HG02840 (cell line): ENCODE data around the gene KIRREL3.

Experiments used
- ATAC-seq: cut with Tn5 transposase; IDR thresholded peaks from one replicate; pipeline ENCODE4 v1.9.1; 2021; ENCODE audit warnings: mild to moderate bottlenecking, moderate library complexity, moderate number of reproducible peaks; ENCODE audit not compliant: unreplicated experiment, low FRiP score

Gene KIRREL3

DNA sequence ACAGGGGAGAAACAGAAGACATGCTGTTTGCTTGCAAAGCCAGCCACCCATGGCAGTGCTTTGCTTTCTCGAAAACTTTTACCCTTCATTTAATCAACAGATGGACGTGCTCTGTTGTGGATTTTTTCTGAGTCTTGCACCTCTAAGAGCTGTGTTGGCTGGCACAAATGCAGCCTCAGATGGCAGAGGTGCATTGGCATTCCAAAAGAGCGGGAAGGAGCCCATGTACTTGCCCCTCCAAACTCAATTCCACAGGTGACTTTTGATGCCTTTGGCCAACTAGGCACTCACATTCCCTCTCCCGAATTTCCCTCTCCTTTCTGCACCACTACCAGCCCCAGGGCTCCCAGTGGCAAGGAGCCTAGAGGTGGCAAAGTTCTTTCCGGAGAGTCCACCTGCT lies 1.2 kb downstream of the KIRREL3 start:
- no peak for ATAC-seq

DNA sequence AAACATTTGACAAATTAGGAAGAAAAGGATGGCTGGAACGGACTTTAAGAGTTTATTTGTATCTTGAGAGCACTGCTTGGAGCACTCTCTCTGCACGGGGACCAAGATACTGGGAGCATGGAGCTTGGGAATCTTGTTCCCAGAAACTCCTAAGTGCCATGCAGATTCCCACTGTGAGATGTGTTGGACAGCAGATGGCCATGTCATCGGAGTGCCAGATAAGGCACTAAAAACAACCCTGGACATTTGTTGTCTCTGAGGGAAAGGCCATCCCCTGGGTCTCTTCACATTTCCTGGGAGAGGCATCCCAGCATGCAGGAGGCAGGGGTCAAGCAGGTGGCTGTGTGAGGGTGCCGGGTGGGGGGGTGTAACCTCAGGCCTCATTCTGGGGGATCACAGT lies 2.9 kb downstream of the KIRREL3 start:
- ATAC-seq = no peak

DNA sequence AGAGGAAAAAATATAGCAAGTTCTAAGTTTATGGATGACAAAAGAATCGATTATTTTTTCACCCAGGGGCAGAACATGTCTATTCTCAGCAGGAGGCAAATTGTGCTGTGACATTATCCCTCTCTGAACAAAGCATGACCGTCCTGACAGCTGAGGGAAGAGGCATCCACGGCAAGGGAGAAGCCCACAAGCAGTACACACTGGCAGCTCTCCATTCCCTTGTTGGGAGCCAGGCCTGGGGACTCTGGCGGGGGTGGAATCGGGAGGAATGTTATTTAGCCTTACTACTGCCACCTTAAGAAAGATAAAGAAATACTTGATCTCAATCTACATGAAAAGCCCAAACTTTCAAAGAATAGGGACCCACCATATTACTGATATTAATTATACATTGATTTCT lies 3.4 kb downstream of the KIRREL3 start:
- ATAC-seq = no peak

DNA sequence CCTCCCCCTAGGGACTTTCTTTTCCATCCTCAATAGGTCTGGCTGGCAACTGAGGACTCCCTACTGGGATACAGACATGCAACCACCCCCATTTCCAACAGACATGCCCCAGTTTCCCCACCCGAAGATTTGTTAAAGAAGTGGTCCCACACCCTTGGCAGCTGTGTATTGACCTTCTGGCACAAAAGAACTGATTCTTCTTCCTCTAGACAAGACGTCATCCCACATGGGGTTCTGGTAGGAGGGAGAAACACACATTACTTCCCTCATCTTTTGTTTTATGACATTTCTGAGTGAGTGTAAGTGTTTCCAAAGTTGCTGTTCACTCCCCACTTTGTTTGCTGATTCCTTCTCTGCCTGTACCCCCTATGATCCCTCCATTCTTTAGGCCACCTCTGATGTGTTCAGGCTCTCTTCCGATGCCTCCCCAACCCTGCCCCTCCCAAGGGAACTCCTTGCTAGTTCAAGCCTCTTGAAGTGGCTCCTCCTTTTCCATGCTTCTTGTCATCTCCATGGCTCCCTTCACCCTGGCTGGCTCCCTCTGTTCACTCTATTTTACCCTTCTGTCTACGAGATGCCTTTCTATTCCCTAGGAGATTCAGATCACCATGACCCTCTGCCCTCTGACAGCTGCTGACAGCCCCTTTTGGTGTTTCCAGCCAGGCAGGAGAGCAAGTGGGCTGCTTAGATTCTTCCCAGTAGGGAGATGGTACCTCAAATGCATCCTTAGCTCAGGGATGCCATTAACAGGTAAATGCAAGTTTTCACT lies 4.3 kb downstream of the KIRREL3 start:
- no peak for ATAC-seq

DNA sequence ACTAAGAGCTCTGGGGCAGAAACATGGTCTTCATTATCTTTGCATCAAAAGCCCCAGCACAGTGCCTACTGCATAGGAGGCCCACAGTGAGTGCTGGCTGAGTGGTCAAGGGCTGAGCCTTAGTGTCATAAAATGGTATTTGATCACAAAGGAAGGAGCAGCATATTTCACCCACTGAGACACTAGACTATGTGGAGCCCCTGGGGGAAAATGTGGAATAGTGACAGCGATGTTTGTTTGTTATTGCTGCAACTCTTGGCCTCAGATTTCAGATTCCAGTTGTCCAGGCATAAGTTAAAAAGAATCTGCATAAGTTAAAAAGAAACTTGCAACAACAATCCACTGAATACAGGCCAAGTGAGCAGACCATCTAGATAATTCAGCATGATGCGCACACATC lies 7.0 kb downstream of the KIRREL3 start:
- no peak for ATAC-seq

DNA sequence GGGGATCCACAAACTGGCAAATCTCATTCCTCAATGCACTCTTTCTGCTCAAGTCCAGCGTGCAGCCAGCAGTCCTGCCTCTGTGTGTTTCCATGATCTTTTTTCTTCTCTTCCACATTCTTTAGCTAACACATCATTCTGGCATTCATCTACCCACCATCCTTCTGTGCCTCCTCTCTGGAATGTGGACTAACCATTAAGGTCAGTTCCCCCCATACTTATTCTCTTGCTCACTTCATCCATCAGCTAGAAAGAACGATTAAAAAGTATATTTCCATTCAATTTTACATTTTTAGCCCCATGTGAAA lies 7.8 kb downstream of the KIRREL3 start:
- no peak for ATAC-seq

DNA sequence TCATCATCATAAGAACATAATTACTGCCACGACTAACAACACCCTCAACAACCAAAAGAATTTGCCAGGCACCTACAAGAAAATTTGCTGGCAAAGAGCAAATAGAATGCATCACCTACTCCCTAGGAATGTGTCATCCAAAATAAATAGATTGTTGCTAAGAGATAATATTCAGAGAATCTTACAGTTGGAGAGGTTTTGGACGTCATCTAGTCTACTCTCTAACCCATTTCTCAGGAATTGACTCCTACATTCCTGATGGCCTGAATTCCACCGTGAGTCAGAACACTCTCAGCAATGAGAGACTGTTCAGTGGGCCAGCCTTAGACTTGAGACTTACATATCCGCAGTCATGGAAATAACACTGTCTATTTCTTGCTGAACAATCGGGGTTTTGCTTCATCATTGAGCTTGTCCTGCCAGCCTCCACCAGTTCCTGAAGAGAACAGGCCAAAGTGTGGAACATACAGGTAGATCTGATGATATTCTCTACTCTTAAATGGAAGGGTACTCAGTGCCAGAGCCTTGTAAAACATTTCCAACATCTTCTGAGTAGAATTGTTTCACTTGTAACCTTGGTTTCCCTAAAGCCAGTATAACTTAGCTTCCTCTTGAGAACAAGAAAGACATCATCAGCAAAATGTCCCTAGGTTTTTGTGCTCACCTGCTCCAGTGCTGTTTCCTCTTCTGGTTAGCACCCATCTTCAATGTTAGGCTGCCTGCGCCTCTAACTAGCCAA lies 8.3 kb downstream of the KIRREL3 start:
- no peak for ATAC-seq

DNA sequence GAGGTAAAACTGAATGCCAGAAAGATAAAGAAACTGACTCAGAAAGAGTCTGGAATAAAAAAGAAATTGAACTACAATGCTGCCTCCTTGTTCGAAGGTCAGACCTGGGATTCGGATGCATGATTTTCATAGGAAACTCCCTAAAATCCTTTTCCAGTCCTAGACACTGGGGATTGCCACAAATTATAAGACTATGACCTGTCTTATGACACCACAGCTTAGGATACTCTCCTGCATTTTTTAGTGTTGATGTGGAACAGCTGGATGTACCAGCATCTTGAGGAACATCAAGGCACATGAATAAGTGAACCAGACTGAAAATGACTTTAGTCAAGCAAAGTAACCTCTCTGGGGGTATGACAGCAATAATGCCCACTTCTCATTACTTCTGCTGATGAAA lies 9.0 kb downstream of the KIRREL3 start:
- no peak for ATAC-seq

DNA sequence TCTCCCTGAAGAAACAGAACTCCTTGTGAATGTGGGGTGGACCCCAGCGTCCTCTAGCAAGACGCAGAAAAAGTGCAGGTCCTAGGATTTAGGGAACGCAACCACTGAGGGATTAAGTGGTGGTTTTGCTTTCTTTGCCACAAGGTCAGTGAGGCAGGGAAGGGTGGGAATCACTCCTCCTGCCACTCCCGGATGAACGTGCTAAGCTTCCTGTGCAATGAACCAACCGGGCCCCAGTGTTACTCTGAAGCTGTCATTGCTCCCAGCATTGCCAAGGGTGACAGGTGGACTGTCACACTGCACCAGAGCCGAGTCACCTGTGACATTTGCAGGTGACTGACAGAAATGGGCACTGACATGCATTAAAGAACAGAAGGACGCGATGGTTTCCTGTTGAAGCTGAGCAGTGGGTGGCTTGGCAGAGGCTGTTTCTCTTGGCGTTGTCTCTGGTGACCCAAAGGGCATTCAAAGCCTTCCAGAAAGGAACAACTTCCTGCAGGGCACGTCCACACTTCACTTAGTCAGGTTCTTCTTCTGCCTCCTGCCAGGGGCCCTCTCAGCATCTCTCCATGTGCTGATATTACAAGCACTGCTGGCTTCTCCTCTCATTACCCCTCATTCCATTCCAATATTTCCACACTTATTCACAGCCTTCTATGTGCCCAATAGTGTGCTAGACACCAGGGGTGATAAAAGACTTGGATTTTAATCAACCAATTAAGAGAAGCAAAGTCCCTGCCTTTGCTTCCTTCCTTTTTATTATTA lies 9.7 kb downstream of the KIRREL3 start:
- no peak for ATAC-seq

DNA sequence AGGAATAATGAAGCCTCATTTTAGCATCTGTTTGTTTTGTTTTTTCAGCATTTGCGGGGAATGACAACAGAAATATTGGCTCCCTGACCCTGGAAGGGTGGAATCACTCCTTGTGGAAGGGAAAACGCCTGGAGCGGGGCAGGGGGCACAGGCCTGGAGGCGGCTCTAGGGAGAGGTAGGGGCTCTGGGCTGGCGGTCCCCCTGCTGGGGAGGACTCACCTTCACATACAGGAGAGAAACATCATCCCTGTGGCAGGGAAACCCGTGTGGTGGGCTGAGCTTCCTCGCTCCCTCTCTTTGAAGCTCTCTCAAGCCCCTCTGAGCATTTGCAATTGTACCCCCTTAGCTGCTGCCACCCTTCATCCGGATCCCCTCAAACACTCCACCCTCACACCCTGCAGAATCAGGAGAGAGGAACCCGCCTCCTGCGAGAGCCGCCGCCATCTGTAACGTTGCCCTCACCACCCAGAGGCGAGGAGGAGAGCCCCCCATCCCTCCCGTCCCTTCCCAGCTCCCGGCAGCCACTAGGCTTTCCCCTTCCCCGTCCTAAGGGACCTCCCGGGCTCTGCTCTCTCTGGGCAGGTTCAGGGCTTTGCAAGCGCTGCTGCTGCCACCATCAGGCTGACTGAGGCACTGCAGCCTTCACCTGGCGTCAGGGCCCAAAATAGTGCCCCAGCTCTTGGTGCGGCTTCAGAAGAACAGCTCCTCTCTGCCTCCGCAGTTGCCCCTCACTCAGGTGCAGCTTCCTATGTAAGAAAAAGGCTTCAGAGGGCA lies 10.4 kb downstream of the KIRREL3 start:
- no peak for ATAC-seq

DNA sequence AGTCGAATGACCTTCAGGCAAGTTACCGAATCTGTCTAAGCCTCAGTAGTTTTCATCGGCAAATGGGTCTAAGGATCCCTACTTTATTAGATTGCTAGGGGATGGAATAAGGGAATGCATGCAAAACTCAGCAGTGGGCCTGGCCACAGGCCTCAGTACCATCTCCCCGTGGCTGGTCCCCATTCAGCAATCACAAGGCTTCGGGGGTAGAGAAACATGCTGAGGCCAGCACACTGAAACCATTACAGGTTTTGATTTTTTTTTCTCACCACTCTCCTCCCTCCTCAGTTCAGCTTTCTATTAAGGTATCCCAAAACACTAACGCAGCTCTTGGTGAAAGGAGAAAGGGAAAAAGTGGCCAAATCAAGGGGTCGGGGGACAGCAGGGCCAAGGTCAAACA lies 11.9 kb downstream of the KIRREL3 start:
- ATAC-seq = no peak

DNA sequence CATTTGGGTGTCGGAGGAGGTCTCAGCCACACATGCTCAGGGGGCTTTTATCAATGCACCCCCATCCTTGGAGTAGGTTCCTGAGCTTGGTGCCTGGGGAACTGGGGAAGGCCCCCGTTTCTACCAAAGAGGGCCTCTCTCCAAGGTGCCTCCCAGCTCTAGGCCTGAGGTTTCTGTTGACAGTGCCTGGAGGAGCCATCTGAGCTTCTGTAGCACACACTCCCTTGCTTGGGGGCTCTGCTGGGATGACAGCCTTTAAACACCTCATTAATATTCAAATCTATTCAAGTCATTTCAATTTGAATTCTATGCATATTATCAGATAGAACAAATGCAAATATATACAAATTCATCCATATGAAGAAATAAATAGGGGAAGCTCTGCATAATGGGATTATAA lies 18.9 kb downstream of the KIRREL3 start:
- ATAC-seq = no peak

DNA sequence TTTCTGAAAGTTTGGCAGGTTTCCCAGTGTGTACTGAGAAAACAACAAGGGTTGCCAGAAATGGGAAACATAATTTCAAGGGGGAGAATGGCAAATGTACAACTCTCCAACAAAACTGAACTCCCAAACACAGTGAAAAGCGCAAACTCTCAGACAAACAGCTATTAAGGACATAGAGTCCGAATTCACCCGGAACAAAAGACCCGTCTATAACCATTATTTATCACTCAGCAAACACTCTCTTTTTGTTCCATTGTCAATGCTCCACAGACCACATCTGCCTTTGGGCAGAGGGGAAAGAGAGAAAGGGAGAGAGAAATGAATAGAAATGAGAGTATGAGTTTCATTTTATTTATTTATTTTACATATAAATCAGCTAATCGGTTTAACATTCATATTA lies 21.7 kb downstream of the KIRREL3 start:
- ATAC-seq = no peak

DNA sequence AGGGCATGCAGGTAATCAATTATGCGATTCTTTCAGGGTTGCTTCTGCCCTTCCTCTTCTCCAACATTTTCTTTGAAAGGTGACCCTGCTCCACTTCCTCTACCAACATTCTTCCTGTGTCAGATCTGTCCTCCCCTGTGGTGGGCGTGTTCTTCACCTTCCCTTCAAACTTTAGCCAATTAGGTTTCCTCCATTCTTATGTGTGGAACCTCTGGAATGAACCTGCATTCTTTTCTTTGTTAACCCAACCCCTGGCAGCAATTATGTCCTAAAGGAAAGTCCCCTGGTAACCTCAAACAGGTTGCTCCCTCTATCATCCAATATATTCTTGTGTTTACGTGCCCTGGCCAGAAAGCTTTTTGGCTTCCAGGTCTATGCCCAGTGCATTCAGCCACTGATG lies 22.4 kb downstream of the KIRREL3 start:
- ATAC-seq = no peak

DNA sequence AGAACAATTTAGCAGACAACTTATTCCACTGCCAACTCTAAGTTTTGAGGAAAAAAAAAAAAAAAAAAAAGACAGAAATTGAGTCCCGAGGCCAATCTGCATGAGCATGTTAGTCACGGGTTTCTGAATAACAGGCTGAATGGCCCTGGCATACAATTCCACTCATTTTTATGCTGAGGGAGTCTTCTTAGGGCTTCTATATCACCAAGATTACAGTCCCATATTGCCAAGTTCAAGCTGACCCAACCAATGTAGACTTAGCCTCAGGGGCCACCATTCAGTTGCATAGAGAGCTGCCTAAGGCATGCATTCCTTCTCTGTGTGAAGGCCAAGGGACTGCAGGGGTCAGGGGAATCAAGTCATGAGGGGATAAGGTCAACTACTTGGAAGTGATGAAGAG lies 27.5 kb downstream of the KIRREL3 start:
- ATAC-seq = no peak

DNA sequence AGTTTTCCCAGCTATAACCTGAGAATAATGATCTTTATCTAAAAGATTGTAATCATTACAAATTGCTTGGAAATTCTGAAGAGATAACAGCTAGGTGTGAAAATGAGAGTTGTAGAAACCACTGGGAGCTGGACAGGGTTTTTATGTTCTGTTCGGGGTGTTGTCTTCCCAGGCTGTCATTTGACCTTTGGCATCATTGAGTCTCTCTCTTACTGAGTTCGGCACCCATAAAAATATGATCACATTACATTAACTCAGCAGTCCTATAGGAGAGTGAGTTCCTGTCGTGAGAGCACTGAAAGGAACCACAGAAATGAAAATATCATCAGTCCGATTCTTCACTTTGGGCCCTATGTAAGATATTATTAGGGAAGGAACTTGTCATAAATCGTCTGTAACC lies 29.3 kb downstream of the KIRREL3 start:
- ATAC-seq = no peak

DNA sequence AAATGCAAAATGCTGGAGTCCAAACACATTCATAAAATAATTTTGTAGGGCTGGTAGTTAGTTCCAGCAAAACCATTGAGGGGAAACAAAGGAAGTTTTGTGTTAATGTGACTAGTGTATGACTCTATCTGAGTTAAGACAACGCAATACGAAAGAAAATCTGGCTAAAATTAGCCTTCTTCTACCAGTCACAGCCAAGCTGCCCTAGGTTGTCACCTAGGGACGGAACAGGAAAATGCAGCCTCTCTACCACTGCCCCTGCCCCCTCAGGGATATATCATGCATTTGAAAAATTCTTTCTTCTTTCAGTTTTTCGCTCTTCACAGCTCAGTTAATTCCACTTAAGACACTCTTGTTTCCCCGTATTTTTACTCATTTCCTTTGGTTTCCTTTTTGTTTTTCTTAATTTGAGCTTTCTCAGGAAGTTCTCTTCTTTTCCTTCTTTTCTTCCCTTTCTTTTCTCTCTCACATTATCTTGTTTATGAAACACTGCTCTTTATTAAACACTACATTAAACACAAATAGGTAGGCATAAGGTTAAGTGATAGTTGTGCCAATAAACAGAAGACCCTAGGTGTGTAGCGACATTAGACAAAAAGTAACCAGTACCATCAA lies 30.6 kb downstream of the KIRREL3 start:
- ATAC-seq = no peak

DNA sequence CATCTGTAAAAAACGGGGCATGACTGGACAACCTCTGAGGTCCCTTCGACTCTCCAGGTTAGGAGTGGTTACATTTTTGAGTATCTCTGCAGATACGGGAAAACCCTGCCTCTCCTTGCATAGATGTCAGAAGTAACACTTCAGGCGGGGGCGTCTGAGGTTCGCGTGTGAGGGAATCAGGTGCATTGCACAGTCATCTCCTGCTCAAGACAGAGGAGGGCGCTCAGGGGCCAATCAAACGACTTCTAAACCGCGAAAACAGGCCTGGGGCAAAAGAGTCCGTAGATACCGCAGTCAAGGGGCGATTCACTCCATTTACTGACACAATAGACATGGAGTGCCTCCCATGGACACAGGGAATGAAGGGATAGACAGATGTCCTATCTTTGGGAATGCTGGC lies 31.7 kb downstream of the KIRREL3 start:
- no peak for ATAC-seq

DNA sequence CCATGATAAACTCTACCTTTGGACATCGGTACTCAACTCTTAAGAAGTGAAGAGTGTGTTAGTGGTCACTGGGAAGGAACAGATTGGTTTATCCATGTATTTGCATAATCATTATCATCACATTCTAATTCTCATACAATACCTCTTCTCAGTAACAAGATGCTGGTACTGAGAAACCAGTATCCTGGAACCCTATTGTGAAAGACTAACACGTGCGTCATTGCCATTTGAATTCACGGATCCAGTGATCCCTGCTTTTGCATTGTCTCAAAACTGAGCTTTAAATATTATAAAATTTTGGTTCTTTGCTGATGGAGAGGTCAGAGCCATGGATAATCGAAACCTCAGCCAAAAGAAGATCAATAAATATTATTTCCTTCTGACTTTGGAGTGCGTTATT lies 35.2 kb downstream of the KIRREL3 start:
- ATAC-seq = no peak

DNA sequence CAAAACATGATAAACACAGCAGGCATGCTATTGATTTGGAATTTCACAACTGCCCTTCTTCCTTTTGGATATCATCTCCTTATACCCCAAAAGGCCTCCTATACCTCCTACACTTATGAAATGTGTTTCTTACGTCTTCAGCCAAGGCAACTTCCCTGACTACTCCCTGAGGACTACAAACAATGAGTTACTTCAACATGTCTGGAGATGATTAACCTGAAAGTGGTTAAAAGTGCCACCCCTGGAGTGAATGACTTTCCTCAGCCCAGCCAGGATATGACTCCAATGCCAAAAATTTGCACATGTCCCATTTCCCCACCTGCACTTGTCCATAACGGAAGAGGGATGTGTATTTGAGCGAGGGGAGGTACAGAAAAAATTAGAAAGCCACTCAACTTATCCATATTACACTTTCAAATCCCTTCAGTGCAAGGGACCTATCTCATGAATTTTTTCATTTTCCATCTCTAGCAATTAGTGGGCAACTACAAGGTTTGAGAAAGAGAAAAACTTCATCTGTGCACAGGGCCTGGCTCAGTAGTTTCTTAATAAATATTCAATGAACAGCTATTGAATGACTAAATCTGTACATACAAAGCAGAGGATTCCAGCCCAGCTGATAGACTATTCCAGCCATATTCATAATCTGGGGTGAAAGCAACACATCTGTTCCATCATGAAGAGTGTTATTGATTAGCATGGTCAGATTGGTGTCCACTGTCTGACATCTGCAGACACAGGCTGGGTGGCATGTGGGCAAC lies 36.8 kb downstream of the KIRREL3 start:
- ATAC-seq = no peak
